ENCODE measurements around the gene DHRSX. TPM values are rescaled to one million over a fixed set of nuclear protein-coding genes. Genes with fewer than 3 reads are reported as not detected.

Gene DHRSX
- total RNA-seq, 2 donors from 2014 or later = 36.5 to 45.4 TPM

DNA sequence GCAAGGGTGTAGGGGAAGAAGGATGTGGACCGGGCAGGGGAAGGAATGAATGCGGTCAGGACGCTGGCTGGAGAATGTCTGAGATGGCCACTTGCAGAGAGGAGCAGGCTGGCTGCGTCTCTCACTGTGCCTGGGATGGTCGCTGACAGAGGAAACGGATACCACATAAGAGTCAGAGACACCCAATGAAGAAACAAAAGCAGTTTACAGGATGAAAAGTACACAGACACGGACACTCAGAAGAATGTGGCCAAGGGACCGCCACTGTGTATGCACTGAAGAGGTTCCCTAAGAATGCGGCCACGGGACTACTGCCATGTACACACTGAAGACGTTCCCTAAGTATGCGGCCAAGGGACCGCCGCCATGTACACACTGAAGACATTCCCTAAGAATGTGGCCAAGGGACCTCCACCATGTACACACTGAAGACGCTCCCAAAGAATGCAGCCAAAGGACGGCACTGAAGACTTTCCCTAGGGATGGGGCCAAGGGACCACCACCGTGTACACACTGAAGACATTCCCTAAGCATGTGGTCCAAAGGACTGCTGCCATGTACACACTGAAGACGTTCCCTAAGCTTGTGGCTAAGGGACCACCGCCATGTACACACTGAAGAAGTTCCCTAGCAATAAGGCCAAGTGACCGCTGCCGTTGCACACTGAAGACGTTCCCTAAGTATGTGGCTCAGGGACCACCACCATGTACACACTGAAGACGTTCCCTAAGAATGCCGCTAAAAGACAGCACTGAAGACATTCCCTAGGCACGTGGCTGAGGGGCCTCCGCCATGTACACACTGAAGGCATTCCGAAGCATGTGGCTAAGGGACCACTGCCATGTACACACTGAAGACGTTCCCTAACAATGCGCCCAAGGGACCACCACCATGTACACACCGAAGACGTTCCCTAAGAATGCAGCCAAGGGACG is 32.2 kb downstream of the DHRSX start:
- DNase-seq = no peak
- Mint-ChIP-seq H3K27ac (no peak overlapping the region), H3K4me1 (peaks cover 2% of the 10 kb centered on the region), H3K9me3 (peaks cover 60% of the 10 kb centered on the region), H3K4me3 (no peak overlapping the region), H3K36me3 (ENCODE audit: low read depth) (peaks cover 54% of the 10 kb centered on the region), H3K27me3 (ENCODE audit: insufficient read depth) (no peaks in the 10 kb centered on the region)
- TF ChIP-seq, protein P1, sequence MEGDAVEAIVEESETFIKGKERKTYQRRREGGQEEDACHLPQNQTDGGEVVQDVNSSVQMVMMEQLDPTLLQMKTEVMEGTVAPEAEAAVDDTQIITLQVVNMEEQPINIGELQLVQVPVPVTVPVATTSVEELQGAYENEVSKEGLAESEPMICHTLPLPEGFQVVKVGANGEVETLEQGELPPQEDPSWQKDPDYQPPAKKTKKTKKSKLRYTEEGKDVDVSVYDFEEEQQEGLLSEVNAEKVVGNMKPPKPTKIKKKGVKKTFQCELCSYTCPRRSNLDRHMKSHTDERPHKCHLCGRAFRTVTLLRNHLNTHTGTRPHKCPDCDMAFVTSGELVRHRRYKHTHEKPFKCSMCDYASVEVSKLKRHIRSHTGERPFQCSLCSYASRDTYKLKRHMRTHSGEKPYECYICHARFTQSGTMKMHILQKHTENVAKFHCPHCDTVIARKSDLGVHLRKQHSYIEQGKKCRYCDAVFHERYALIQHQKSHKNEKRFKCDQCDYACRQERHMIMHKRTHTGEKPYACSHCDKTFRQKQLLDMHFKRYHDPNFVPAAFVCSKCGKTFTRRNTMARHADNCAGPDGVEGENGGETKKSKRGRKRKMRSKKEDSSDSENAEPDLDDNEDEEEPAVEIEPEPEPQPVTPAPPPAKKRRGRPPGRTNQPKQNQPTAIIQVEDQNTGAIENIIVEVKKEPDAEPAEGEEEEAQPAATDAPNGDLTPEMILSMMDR (conservative IDR thresholded peaks at IDR 0.05) = no peak
- peaks cover 50% of the 10 kb centered on the region for H3K9me3 ChIP-seq (ENCODE audit: control insufficient read depth, low read length)
- H3K27ac ChIP-seq (ENCODE audit: low read depth, low read length) = no peak overlapping the region
- no peaks in the 10 kb centered on the region for H3K4me1 ChIP-seq (ENCODE audit: control insufficient read depth, insufficient read depth, low read length)
- no peak overlapping the region for H3K4me3 ChIP-seq (ENCODE audit: low read length)
- no peaks in the 10 kb centered on the region for H3K36me3 ChIP-seq (ENCODE audit: control insufficient read depth, insufficient read depth, low read length)
- WGBS, 2 experiments (ENCODE audit: insufficient coverage in 1 of 2, insufficient read length in 1 of 2) = 92 to 93% methylated on average over 24 to 32 of the region's 32 CpGs
- H3K9ac ChIP-seq (ENCODE audit: extremely low read depth, low read length, poor library complexity, severe bottlenecking) = no peak overlapping the region
- no peaks in the 10 kb centered on the region for H3K27me3 ChIP-seq (ENCODE audit: control insufficient read depth, insufficient read depth, low read length, poor library complexity, severe bottlenecking)

DNA sequence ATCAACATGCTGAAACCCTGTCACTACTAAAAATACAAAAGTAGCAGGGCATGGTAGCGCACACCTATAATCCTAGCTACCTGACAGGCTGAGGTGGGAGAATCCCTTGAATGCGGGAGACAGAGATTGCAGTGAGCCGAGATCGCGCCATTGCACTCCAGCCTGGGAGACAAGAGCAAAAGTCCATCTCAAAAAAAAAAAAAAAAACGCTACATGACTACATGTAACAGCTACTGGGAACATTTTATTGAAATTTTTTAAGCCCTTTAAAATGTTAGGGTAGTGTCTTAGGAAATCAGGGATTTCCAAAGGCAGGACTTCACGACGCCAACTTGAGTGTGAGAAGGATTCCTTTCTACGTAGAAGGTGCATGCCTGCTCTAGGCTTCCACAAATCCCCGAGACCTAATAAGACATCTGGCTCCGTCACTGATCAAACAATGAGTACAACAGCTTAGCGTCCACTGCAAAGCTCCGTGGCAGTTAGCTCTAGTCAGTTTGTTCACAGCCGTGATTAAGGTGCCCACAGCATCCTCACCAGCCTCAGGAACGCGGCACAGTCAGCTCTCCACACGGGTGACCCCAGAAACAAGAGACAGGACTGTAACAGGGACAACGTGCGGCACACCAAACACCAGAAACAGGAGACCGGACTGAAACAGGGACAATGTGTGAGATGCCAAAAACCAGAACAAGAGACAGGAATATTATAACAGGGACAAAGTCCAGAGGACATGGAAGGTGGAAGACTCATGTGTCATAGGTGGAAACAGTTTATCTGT is 33.7 kb downstream of the DHRSX start:
- peaks cover 68% of the 10 kb centered on the region for H3K9me3 Mint-ChIP-seq

DNA sequence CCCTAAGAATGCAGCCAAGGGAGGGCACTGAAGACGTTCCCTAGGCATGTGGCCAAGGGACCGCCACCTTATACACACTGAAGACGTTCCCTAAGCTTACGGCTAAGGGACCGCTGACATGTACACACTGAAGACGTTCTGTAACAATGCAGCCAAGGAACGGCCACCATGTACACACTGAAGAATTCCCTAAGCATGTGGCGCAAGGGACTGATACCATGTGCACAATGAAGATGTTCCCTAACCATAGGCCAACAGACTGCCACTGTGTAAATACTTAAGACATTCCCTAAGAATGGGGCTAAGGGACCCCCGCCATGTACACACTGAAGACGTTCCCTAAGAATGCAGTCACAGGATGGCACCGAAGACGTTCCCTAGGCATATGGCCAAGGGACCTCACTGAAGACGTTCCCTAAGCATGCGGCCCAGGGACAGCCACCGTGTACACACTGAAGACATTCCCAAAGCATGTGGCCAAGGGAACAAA is 36.1 kb downstream of the DHRSX start:
- Mint-ChIP-seq H3K4me1 (peaks cover 10% of the 10 kb centered on the region), H3K27ac (no peak overlapping the region), H3K36me3 (ENCODE audit: low read depth) (peaks cover 59% of the 10 kb centered on the region), H3K4me3 (no peak overlapping the region), H3K9me3 (peaks cover 65% of the 10 kb centered on the region), H3K27me3 (ENCODE audit: insufficient read depth) (no peaks in the 10 kb centered on the region)
- no peak overlapping the region for H3K9ac ChIP-seq (ENCODE audit: extremely low read depth, low read length, poor library complexity, severe bottlenecking)
- 94 to 96% methylated on average over 15 of the region's 15 CpGs for WGBS, 2 experiments (ENCODE audit: insufficient coverage in 1 of 2, insufficient read length in 1 of 2)
- peaks cover 37% of the 10 kb centered on the region for H3K9me3 ChIP-seq (ENCODE audit: control insufficient read depth, low read length)
- H3K27ac ChIP-seq (ENCODE audit: low read depth, low read length) = no peak overlapping the region
- H3K27me3 ChIP-seq (ENCODE audit: control insufficient read depth, insufficient read depth, low read length, poor library complexity, severe bottlenecking) = no peaks in the 10 kb centered on the region
- TF ChIP-seq, protein P1 (conservative IDR thresholded peaks at IDR 0.05) = no peak
- H3K4me3 ChIP-seq (ENCODE audit: low read length) = no peak overlapping the region
- H3K4me1 ChIP-seq (ENCODE audit: control insufficient read depth, insufficient read depth, low read length) = no peaks in the 10 kb centered on the region
- H3K36me3 ChIP-seq (ENCODE audit: control insufficient read depth, insufficient read depth, low read length) = no peaks in the 10 kb centered on the region
- DNase-seq = peak; percentile 63

More for the DNA sequence above, 33.7 kb downstream of the DHRSX start:
- Mint-ChIP-seq H3K4me3 (no peak overlapping the region), H3K27me3 (ENCODE audit: insufficient read depth) (no peaks in the 10 kb centered on the region), H3K27ac (peak overlapping the region; percentile 49), H3K36me3 (ENCODE audit: low read depth) (peaks cover 62% of the 10 kb centered on the region), H3K4me1 (peaks cover 10% of the 10 kb centered on the region)
- TF ChIP-seq, protein P1 (conservative IDR thresholded peaks at IDR 0.05) = no peak
- H3K27ac ChIP-seq (ENCODE audit: low read depth, low read length) = no peak overlapping the region
- H3K9me3 ChIP-seq (ENCODE audit: control insufficient read depth, low read length) = peaks cover 59% of the 10 kb centered on the region
- H3K36me3 ChIP-seq (ENCODE audit: control insufficient read depth, insufficient read depth, low read length) = no peaks in the 10 kb centered on the region
- DNase-seq = no peak
- WGBS, 2 experiments (ENCODE audit: insufficient coverage in 1 of 2, insufficient read length in 1 of 2) = 95 to 96% methylated on average over 15 to 20 of the region's 20 CpGs
- no peaks in the 10 kb centered on the region for H3K27me3 ChIP-seq (ENCODE audit: control insufficient read depth, insufficient read depth, low read length, poor library complexity, severe bottlenecking)
- H3K4me1 ChIP-seq (ENCODE audit: control insufficient read depth, insufficient read depth, low read length) = no peaks in the 10 kb centered on the region
- no peak overlapping the region for H3K9ac ChIP-seq (ENCODE audit: extremely low read depth, low read length, poor library complexity, severe bottlenecking)
- H3K4me3 ChIP-seq (ENCODE audit: low read length) = no peak overlapping the region

All from endodermal cell (in vitro differentiated cells).